ENCODE data around the gene JMJD7.

- TF ChIP-seq CTCF (conservative IDR thresholded peaks at IDR 0.05; ENCODE audit: low read length), result no peak
- TF ChIP-seq EZH2phosphoT487 (IDR thresholded peaks at IDR 0.05; ENCODE audit: borderline replicate concordance), result no peak
Measured at GRCh38 chr15:41817781-41818180, 10.1 kb upstream of the JMJD7 start.

Data from Loucy (cell line).